HG03045 (cell line): ENCODE results near the gene ARFIP1.
"Not testable (repeated sequence)": the region's sequence is repeated elsewhere in the genome, so short reads cannot be mapped to it uniquely, and the experiment has no call there.

Experiments
- ATAC-seq: cut with Tn5 transposase; IDR thresholded peaks from one replicate; pipeline ENCODE4 v1.9.1; 2021; ENCODE audit warnings: mild to moderate bottlenecking, moderate library complexity; ENCODE audit not compliant: unreplicated experiment

ARFIP1 gene

DNA sequence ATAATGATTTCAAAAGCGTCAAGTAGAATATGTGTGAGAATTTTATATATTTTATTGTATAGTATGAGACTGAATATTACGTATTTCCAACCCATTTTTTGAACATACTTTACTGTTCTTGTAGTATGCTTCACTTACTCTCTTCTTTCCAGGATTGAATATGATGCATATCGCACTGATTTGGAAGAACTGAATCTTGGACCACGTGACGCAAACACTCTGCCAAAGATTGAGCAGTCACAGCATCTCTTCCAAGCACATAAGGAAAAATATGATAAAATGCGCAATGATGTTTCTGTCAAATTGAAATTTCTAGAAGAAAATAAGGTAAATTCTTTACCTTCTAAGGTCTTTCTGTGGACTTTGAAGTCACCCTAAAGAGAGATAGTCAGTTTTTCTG, 108.2 kb downstream of the ARFIP1 start:
- ATAC-seq, result no peak

- ATAC-seq, result no peak
Observed at GRCh38 chr4:152892974-152893373, 113.2 kb downstream of the ARFIP1 start.

GRCh38 chr4:152894673-152895072, 114.9 kb downstream of the ARFIP1 start:
- ATAC-seq, result no peak

DNA sequence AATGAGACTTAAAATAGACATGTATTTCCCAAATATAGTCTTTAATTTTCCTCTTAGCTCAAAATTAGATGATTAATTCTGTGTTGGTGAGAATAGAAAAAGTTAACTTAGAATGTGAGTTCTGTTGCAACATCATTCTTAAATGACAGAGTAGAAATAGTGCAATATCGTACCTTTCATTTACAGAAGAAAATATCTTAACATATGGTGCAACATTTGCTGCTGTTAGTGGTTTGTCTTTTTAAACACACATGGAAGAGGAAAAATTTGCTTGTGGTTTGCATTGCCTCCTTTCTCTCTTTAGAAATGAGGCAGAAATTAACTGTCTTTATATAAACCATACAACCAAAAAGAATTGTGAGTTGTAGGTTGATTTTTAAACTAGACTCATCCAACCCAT, 117.1 kb downstream of the ARFIP1 start:
- no peak for ATAC-seq

GRCh38 chr4:152898133-152898532, 118.4 kb downstream of the ARFIP1 start:
- ATAC-seq, result not testable (repeated sequence)

- no peak for ATAC-seq
Observed at GRCh38 chr4:152898606-152899005, 118.9 kb downstream of the ARFIP1 start.

DNA sequence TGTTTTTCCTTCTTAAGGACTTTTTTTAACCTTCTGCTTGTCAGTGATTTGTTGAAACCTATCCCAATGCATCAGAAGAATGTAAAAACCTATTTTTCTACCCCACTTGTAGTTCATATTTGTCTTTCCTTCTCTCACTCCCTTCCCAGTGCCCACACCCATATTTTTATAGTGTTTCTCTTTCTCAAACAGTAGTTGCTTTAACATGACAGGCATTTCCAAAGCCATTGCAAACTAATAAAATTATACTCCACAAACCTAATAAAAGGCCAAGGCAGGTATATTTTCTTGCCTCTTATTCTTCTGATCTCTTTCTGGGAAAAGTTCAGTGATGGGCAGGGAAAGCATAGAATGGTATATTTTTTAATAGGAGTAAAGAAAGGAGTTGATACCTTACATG, 120.6 kb downstream of the ARFIP1 start:
- no peak for ATAC-seq

GRCh38 chr4:152901205-152901604, 121.5 kb downstream of the ARFIP1 start:
- no peak for ATAC-seq

DNA sequence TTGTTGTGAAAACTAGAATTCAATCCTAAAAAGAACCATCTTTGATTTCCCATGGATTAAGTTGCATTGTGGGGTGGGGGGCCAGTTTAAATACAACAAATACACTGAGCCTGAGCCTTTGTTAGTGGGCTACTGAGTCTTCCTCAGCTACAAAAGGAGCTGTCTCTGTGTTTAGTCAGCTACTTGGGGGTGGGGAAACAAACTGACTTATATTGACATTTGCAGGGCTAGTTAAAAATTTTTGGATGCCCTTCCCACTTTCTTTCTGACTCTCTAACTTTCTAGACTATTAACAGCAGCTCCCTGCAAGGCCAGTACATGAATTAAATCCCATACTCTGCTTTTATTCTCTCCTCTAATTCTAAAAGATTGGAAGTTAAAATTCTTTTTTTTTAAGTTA, 123.9 kb downstream of the ARFIP1 start:
- no peak for ATAC-seq

- no peak for ATAC-seq
Observed at GRCh38 chr4:152909901-152910300, 130.1 kb downstream of the ARFIP1 start.

DNA sequence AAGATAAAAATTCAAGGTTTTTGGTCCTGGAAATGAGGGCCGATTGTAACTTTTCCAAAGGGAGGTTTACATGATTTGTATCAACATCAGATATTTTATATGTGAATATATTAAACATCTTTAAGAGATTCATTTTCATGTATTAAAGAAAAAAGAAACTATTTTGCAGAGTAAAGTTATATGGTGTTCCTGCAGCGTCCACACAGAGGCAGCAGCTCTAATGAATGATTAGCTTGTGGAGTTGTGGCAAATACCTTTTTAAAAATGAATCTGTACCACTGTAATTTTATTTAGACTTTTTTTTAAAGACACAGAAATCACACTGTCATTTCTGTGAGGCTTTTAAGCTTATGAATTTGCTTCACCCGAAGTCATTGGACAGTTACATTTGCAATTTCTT, 130.8 kb downstream of the ARFIP1 start:
- no peak for ATAC-seq

- no peak for ATAC-seq
Observed at GRCh38 chr4:152917543-152918395, 138.0 kb downstream of the ARFIP1 start.

GRCh38 chr4:152919826-152920225, 140.1 kb downstream of the ARFIP1 start:
- no peak for ATAC-seq

- no peak for ATAC-seq
Observed at GRCh38 chr4:152920768-152921167, 141.0 kb downstream of the ARFIP1 start.

DNA sequence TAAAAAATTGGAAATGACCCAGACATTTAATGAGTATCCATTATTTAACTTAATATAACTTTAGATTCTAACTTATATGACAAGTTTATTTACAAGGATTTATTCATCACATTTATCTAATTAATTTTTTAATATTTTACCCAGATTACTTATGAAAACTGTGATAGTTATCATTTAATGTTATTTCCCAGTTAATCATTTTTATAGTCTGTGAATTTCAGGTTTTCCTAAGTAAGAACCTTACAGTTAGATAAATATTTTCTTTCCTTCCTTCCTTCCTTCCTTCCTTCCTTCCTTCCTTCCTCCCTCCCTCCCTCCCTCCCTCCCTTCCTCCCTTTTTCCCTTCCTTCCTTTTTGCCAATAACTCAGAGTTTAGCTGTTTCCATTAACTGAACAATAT, 141.5 kb downstream of the ARFIP1 start:
- ATAC-seq, result no peak

DNA sequence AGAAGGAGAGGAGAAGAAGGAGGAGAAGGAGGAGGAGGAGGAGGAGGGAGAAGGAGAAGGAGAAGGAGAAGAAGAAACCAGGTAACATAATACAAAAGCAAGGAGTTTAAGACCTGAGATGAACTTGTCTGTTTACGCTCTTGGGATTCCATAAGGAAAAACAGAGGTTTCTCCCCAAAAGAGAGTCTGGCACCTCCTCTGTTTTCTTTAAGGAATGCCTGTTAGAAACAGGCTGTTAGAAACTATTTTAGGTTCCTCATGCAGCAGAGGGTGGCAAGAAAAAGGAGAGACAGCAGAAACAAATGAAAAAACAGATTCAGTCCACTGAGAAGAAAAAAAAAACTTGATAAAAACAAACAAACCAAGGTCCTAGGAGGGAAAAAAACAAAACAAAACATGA, 146.1 kb downstream of the ARFIP1 start:
- no peak for ATAC-seq

- ATAC-seq, result no peak
Observed at GRCh38 chr4:152926959-152927358, 147.2 kb downstream of the ARFIP1 start.

GRCh38 chr4:152927737-152928136, 148.0 kb downstream of the ARFIP1 start:
- no peak for ATAC-seq

DNA sequence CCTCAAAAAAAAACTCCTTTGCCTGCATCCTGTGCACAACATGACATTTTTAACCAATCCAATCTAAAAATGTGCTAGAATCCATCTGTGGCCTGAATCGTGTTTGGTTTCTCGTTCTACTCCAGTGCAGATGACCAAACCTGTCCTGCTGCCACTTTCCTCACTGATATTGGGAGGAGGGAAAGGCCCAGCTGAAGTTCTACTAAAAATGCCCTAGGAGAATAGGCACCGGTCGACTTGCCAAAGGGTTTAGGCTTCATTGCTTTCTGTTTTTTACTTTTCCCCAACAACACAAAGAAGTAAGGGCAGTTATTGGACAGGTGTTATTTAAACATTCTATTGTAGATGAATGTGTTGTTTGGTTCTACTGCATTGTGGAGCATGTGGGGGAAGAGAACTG, 148.5 kb downstream of the ARFIP1 start:
- ATAC-seq, result no peak

GRCh38 chr4:152929888-152930287, 150.1 kb downstream of the ARFIP1 start:
- no peak for ATAC-seq

GRCh38 chr4:152935143-152935542, 155.4 kb downstream of the ARFIP1 start:
- no peak for ATAC-seq

GRCh38 chr4:152935631-152936445, 156.1 kb downstream of the ARFIP1 start, which contains the start of gene FHDC1:
FHDC1 (plus strand) TSS chr4:152936323; CDS start chr4:152943058, 6,735 bp downstream.
- no peak for ATAC-seq
